ENCODE results near the gene CFAP20DC. TPM values are rescaled to one million over a fixed set of nuclear protein-coding genes. Genes with fewer than 3 reads are reported as not detected.

The CFAP20DC gene
- total and polyA plus RNA-seq, 2 of the 13 experiments (the other 11 are each of a cell fraction or from before 2014, with no cell fraction given): not detected

- no peak overlapping the region for H3K9ac ChIP-seq (ENCODE audit: insufficient read depth, low read depth, low read length)
- FAIRE-seq: no peak
- no peak overlapping the region for H3K27ac ChIP-seq (ENCODE audit: extremely low read length, insufficient read depth, low read length)
Observed at GRCh38 chr3:58874248-58874741, 175.5 kb downstream of the CFAP20DC start.

More at GRCh38 chr3:58874248-58874741, 175.5 kb downstream of the CFAP20DC start:
- in situ Hi-C loops (cut with HindIII; ENCODE audit: extremely low pct_ligation_motif_present, low pct_unique_long_range_greater_than_20kb) (no loop called here), intact Hi-C loops (cut with micrococcal nuclease; ENCODE audit: unreplicated experiment) (no loop called here)
- Histone ChIP-seq H3K9me3 (ENCODE audit: low read length) (no peaks in the 10 kb centered on the region), H2AFZ (ENCODE audit: low read length) (no peak overlapping the region), H3K4me3 (replicated peaks in 1 of 3; ENCODE audit: insufficient read depth in 1 of 3, low read depth in 2 of 3, low read length in 3 of 3) (no peak overlapping the region), H3K4me1 (ENCODE audit: insufficient read depth, low read length) (no peaks in the 10 kb centered on the region), H3K79me2 (ENCODE audit: insufficient read depth, low read length) (no peaks in the 10 kb centered on the region), H3K27me3 (ENCODE audit: control insufficient read depth in 1 of 2, insufficient read depth in 2 of 2, low read length in 2 of 2) (0 out of 5 replicates have a peak, but pooled peaks cover 0 to 3% of the 10 kb centered on the region in 2 experiments), H4K20me1 (ENCODE audit: insufficient read depth, low read length) (no peaks in the 10 kb centered on the region), H3K4me2 (ENCODE audit: low read depth, low read length) (no peak overlapping the region), H3K36me3 (replicated peaks in 1 of 2; ENCODE audit: control insufficient read depth in 1 of 2, insufficient read depth in 2 of 2, low read length in 2 of 2) (no peaks in the 10 kb centered on the region)
- WGBS (ENCODE audit: low lambda C conversion rate): 25% methylated on average over 5 of the region's 5 CpGs
- BruUV-seq (replicated peaks): no TSS peak
- ChIA-PET CTCF (ENCODE audit: low intra/inter-chr PET ratio, low total read pairs) (no interaction called here), POLR2A (no interaction called here)
- TF ChIP-seq ZNF605 (CRISPR knock-in tag; IDR thresholded peaks at IDR 0.05): no peak
- TF ChIP-seq FOXJ3 (CRISPR knock-in tag; IDR thresholded peaks at IDR 0.05; ENCODE audit: borderline replicate concordance): no peak
- TF ChIP-seq, protein P1, sequence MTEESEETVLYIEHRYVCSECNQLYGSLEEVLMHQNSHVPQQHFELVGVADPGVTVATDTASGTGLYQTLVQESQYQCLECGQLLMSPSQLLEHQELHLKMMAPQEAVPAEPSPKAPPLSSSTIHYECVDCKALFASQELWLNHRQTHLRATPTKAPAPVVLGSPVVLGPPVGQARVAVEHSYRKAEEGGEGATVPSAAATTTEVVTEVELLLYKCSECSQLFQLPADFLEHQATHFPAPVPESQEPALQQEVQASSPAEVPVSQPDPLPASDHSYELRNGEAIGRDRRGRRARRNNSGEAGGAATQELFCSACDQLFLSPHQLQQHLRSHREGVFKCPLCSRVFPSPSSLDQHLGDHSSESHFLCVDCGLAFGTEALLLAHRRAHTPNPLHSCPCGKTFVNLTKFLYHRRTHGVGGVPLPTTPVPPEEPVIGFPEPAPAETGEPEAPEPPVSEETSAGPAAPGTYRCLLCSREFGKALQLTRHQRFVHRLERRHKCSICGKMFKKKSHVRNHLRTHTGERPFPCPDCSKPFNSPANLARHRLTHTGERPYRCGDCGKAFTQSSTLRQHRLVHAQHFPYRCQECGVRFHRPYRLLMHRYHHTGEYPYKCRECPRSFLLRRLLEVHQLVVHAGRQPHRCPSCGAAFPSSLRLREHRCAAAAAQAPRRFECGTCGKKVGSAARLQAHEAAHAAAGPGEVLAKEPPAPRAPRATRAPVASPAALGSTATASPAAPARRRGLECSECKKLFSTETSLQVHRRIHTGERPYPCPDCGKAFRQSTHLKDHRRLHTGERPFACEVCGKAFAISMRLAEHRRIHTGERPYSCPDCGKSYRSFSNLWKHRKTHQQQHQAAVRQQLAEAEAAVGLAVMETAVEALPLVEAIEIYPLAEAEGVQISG (CRISPR knock-in tag; IDR thresholded peaks at IDR 0.05): no peak
- no peak for TF ChIP-seq TBL1XR1 (IDR thresholded peaks at IDR 0.05; ENCODE audit: borderline replicate concordance, low read length, partially characterized antibody)
- TF ChIP-seq FOXK2 (IDR thresholded peaks at IDR 0.05): no peak
- no peak for TF ChIP-seq ZBTB44 (CRISPR knock-in tag; IDR thresholded peaks at IDR 0.05)
- no peak for TF ChIP-seq ZNF569 (CRISPR knock-in tag; IDR thresholded peaks at IDR 0.05; ENCODE audit: borderline replicate concordance)
- TF ChIP-seq PPARG (CRISPR knock-in tag; conservative IDR thresholded peaks at IDR 0.05): no peak
- no peak for TF ChIP-seq ZNF7 (CRISPR knock-in tag; IDR thresholded peaks at IDR 0.05)
- no peak for TF ChIP-seq PHF20 (CRISPR knock-in tag; IDR thresholded peaks at IDR 0.05)
- TF ChIP-seq ZNF12 (CRISPR knock-in tag; IDR thresholded peaks at IDR 0.05): no peak
- no peak for TF ChIP-seq SMAD3 (CRISPR knock-in tag; IDR thresholded peaks at IDR 0.05)
- TF ChIP-seq MLX (CRISPR knock-in tag; IDR thresholded peaks at IDR 0.05): no peak
- TF ChIP-seq ZNF296 (CRISPR knock-in tag; conservative IDR thresholded peaks at IDR 0.05): no peak
- TF ChIP-seq, protein P2, sequence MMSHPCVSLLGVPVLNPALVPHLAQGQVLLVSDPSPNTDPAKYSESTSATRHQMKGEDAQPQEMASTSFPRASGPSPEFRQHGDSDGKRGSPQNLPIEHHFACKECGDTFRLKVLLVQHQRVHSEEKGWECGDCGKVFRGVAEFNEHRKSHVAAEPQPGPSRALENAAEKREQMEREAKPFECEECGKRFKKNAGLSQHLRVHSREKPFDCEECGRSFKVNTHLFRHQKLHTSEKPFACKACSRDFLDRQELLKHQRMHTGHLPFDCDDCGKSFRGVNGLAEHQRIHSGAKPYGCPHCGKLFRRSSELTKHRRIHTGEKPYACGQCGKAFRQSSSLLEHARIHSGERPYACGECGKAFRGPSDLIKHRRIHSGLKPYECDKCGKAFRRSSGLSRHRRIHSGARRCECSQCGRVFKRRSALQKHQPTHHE (CRISPR knock-in tag; IDR thresholded peaks at IDR 0.05; ENCODE audit: borderline replicate concordance): no peak
- TF ChIP-seq, protein P3, sequence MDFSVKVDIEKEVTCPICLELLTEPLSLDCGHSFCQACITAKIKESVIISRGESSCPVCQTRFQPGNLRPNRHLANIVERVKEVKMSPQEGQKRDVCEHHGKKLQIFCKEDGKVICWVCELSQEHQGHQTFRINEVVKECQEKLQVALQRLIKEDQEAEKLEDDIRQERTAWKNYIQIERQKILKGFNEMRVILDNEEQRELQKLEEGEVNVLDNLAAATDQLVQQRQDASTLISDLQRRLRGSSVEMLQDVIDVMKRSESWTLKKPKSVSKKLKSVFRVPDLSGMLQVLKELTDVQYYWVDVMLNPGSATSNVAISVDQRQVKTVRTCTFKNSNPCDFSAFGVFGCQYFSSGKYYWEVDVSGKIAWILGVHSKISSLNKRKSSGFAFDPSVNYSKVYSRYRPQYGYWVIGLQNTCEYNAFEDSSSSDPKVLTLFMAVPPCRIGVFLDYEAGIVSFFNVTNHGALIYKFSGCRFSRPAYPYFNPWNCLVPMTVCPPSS (IDR thresholded peaks at IDR 0.05): no peak
- no peak for TF ChIP-seq ZNF263 (CRISPR knock-in tag; IDR thresholded peaks at IDR 0.05)
- TF ChIP-seq ZNF589 (CRISPR knock-in tag; conservative IDR thresholded peaks at IDR 0.05): no peak
- no peak for TF ChIP-seq SP2 (CRISPR knock-in tag; IDR thresholded peaks at IDR 0.05)
- ATAC-seq (no peak), DNase-seq (ENCODE audit: low spot score) (no peak)

Data from HepG2 (cell line).